ENCODE data around the gene EGFL6. TPM values are rescaled to one million over a fixed set of nuclear protein-coding genes. Genes with fewer than 3 reads are reported as not detected.

EGFL6 gene
- polyA plus RNA-seq, 1 of the 3 experiments (the other 2 are of a cell fraction): 0.25 TPM

GRCh38 chrX:13659063-13659462 lies 89.7 kb downstream of the EGFL6 start:
- ChIA-PET POLR2A (no interaction called here), CTCF (interaction anchor here (0.7 to 1.9 kb wide), 12 partner anchors 11 to 373 kb away, joined by 3 to 7 read pairs (median 3); no protein-coding TSS in a partner anchor)
- no peaks in the 10 kb centered on the region for H3K9me3 ChIP-seq
- H2AFZ ChIP-seq (ENCODE audit: low read depth): peak overlapping the region; percentile 88
- peak overlapping the region; percentile 5; the same call in 1 of the 2 replicates for H3K9ac ChIP-seq
- H3K79me2 ChIP-seq (ENCODE audit: insufficient read depth): no peaks in the 10 kb centered on the region
- H3K4me3 ChIP-seq (ENCODE audit: low read depth in 2 of 2, low read length in 1 of 2): no peak overlapping the region
- TF ChIP-seq RCOR1 (IDR thresholded peaks at IDR 0.05; ENCODE audit: low read length) (no peak), MEF2A (IDR thresholded peaks at IDR 0.05; ENCODE audit: borderline replicate concordance, low read depth) (no peak), RFX5 (IDR thresholded peaks at IDR 0.05; ENCODE audit: low read length) (no peak), SIN3A (IDR thresholded peaks at IDR 0.05; ENCODE audit: borderline replicate concordance, low read depth, low read length) (no peak), GATA2 (CRISPR knock-in tag; IDR thresholded peaks at IDR 0.05) (no peak), IRF3 (IDR thresholded peaks at IDR 0.05; ENCODE audit: low read depth, low read length) (no peak), TEAD4 (IDR thresholded peaks at IDR 0.05; ENCODE audit: borderline replicate concordance, insufficient read depth) (no peak), REST (IDR thresholded peaks at IDR 0.05; ENCODE audit: low read depth, low read length) (no peak), FOXJ3 (CRISPR knock-in tag; IDR thresholded peaks at IDR 0.05) (no peak), PBX3 (IDR thresholded peaks at IDR 0.05) (no peak), ZBTB33 (IDR thresholded peaks at IDR 0.05; ENCODE audit: borderline replicate concordance, low read depth) (no peak), CHD2 (IDR thresholded peaks at IDR 0.05; ENCODE audit: low read length, partially characterized antibody) (no peak), TAF1 (IDR thresholded peaks at IDR 0.05; ENCODE audit: borderline replicate concordance, low read depth, low read length) (no peak), RAD21 (IDR thresholded peaks at IDR 0.05; ENCODE audit: low read length) (no peak)
- TF ChIP-seq, protein P1, sequence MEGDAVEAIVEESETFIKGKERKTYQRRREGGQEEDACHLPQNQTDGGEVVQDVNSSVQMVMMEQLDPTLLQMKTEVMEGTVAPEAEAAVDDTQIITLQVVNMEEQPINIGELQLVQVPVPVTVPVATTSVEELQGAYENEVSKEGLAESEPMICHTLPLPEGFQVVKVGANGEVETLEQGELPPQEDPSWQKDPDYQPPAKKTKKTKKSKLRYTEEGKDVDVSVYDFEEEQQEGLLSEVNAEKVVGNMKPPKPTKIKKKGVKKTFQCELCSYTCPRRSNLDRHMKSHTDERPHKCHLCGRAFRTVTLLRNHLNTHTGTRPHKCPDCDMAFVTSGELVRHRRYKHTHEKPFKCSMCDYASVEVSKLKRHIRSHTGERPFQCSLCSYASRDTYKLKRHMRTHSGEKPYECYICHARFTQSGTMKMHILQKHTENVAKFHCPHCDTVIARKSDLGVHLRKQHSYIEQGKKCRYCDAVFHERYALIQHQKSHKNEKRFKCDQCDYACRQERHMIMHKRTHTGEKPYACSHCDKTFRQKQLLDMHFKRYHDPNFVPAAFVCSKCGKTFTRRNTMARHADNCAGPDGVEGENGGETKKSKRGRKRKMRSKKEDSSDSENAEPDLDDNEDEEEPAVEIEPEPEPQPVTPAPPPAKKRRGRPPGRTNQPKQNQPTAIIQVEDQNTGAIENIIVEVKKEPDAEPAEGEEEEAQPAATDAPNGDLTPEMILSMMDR (IDR thresholded peaks at IDR 0.05): no peak
- WGBS (ENCODE audit: low lambda C conversion rate): 42% methylated on average over 6 of the region's 6 CpGs
- no peak for DNase-seq
- H3K27me3 ChIP-seq (ENCODE audit: insufficient read depth): no peaks in the 10 kb centered on the region
- peaks cover 7% of the 10 kb centered on the region for H3F3A ChIP-seq (replicated peaks; ENCODE audit: insufficient read depth)
- no peaks in the 10 kb centered on the region for H4K20me1 ChIP-seq (ENCODE audit: insufficient read depth)
- no peaks in the 10 kb centered on the region for H3K9me2 ChIP-seq
- H3K36me3 ChIP-seq (replicated peaks in 1 of 2; ENCODE audit: control insufficient read depth in 1 of 2, insufficient read depth in 2 of 2, low read length in 1 of 2): peaks cover 0 to 8% of the 10 kb centered on the region in 2 experiments
- peaks cover 0 to 5% of the 10 kb centered on the region in 2 experiments; a peak in 2 of 4 replicates for H3K4me1 ChIP-seq (ENCODE audit: control insufficient read depth in 1 of 2, insufficient read depth in 2 of 2, low read depth in 1 of 2, low read length in 1 of 2)
- no peak overlapping the region for H3K4me2 ChIP-seq
- no peak overlapping the region; a peak in 1 of 4 replicates for H3K27ac ChIP-seq (ENCODE audit: low read depth in 2 of 2, low read length in 1 of 2)

Measured in SK-N-SH (cell line).